Cardiac muscle cell (in vitro differentiated cells and primary cell): Measurements from ENCODE around the gene PHC2. TPM values are rescaled to one million over a fixed set of nuclear protein-coding genes. Genes with fewer than 3 reads are reported as not detected.

Experiments
- DNase-seq, 2 donors: peaks; one replicate each; pipeline versions ENCODE4 v3.0.0 to v3.0.0-alpha.2; 2010 to 2017; ENCODE audit warnings: low read depth in 1 of 2, low spot score in 1 of 2
- H3K27ac ChIP-seq: fragments of 200-600 bp; sonication (generic); 2 replicates; pipeline ENCODE4 v1.5.1; 2016
- H3K27me3 ChIP-seq: fragments of 200-600 bp; sonication (generic); 2 replicates; pipeline ENCODE4 v1.6.0; 2016; ENCODE audit warnings: control low read depth
- H3K36me3 ChIP-seq: fragments of 200-600 bp; sonication (generic); 2 replicates; pipeline ENCODE4 v1.5.1; 2016; ENCODE audit warnings: control low read depth
- H3K4me1 ChIP-seq: fragments of 200-600 bp; sonication (generic); 2 replicates; pipeline ENCODE4 v1.8.1; 2017; ENCODE audit warnings: low read depth, mild to moderate bottlenecking, mixed run types
- H3K4me3 ChIP-seq: fragments of 200-600 bp; sonication (generic); 2 replicates; pipeline ENCODE4 v1.5.1; 2016; ENCODE audit warnings: mild to moderate bottlenecking
- H3K9me3 ChIP-seq: fragments of 200-600 bp; sonication (generic); 2 replicates; pipeline ENCODE4 v1.5.1; 2017; ENCODE audit warnings: low read depth, mild to moderate bottlenecking, control low read depth
- polyA plus RNA-seq: library from polyadenylated mRNA; unstranded; fragments of >200 nt; fragmentation: Nextera tagmentation; extraction: Ambion mirVana; gene quantifications from 2 replicates; pipeline ENCODE4 v1.2.1, GENCODE V29; 2016
- total RNA-seq: library from RNA; depleted of rRNA; stranded (reverse); fragments of >200 nt; gene quantifications from 2 replicates; pipeline ENCODE4 v1.2.3, GENCODE V29; 2016
- TF ChIP-seq, protein P1 (sequence below): IDR thresholded peaks from 2 replicates; pipeline ENCODE4 v1.5.1; 2012; ENCODE audit warnings: low read depth, mild to moderate bottlenecking, low read length

The PHC2 gene
- total and polyA plus RNA-seq, 2 experiments from 2014 or later, result 81.8 to 86.0 TPM

DNA sequence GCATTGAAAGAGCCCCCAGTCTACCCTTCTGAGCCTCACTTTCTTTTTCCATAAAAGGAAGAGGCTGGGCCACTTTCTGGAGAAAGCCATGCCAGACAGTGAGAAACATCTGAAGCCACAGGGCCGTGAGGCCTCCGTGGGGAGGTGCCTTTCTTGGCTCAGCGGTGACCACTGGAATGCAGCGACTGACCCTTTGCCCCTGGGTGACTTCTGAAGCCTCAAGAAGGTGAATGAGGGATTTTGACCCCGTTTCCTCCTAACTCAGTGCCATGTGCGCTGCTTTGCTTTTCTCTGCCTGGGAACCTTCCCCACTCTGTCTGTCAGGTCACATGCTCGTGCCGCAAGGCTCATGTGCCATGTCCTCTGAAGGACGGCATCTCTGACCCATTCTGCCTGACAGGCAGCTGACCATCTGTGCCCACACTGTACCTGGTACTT lies 65.3 kb downstream of the PHC2 start:
- Histone ChIP-seq H3K36me3 (no peaks in the 10 kb centered on the region), H3K27ac (peak overlapping the region; percentile 94), H3K4me1 (peaks cover 58% of the 10 kb centered on the region), H3K27me3 (no peaks in the 10 kb centered on the region), H3K9me3 (no peaks in the 10 kb centered on the region), H3K4me3 (no peak overlapping the region)
- TF ChIP-seq, protein P1, sequence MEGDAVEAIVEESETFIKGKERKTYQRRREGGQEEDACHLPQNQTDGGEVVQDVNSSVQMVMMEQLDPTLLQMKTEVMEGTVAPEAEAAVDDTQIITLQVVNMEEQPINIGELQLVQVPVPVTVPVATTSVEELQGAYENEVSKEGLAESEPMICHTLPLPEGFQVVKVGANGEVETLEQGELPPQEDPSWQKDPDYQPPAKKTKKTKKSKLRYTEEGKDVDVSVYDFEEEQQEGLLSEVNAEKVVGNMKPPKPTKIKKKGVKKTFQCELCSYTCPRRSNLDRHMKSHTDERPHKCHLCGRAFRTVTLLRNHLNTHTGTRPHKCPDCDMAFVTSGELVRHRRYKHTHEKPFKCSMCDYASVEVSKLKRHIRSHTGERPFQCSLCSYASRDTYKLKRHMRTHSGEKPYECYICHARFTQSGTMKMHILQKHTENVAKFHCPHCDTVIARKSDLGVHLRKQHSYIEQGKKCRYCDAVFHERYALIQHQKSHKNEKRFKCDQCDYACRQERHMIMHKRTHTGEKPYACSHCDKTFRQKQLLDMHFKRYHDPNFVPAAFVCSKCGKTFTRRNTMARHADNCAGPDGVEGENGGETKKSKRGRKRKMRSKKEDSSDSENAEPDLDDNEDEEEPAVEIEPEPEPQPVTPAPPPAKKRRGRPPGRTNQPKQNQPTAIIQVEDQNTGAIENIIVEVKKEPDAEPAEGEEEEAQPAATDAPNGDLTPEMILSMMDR, result no peak
- DNase-seq, result peak; percentile 67 to 84

- TF ChIP-seq, protein P1, result no peak
These were observed 66.4 kb downstream of the PHC2 start for GRCh38 chr1:33364565-33364918.

GRCh38 chr1:33363470-33363861 lies 67.4 kb downstream of the PHC2 start:
- H3K4me1 ChIP-seq, result peaks cover 72% of the 10 kb centered on the region
- DNase-seq, result peak in 1 of 2 donors; percentile 22
- peak overlapping the region; percentile 3 for H3K4me3 ChIP-seq
- no peaks in the 10 kb centered on the region for H3K36me3 ChIP-seq
- H3K9me3 ChIP-seq, result no peaks in the 10 kb centered on the region
- H3K27me3 ChIP-seq, result no peaks in the 10 kb centered on the region
- TF ChIP-seq, protein P1, result no peak
- H3K27ac ChIP-seq, result peak overlapping the region; percentile 94

More at GRCh38 chr1:33364565-33364918, 66.4 kb downstream of the PHC2 start:
- Histone ChIP-seq H3K4me3 (no peak overlapping the region), H3K4me1 (peaks cover 65% of the 10 kb centered on the region), H3K27ac (peak overlapping the region; percentile 94), H3K9me3 (no peaks in the 10 kb centered on the region), H3K27me3 (no peaks in the 10 kb centered on the region), H3K36me3 (no peaks in the 10 kb centered on the region)
- peak in 1 of 2 donors; percentile 38 for DNase-seq

DNA sequence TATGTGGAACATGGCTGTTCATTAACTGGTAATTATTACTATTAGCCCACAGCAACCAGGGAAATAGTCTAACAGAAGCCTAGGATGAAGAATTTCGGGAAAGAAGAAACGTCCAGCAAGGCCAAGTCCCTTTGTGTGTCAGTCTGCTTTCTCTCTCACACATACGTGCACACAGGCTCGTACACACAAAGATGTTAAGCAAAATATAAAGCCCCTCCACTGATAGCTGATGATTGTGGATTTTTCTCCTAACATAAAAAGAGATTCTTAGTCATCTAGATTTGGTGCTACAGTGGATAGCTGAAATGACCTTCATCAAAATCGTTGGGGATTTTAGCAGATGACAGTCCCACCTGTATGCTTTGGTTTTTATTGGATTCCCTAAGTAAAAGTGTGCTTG lies 67.9 kb downstream of the PHC2 start:
- Histone ChIP-seq H3K9me3 (no peaks in the 10 kb centered on the region), H3K4me3 (peak overlapping the region; percentile 3)
- no peak for DNase-seq

DNA sequence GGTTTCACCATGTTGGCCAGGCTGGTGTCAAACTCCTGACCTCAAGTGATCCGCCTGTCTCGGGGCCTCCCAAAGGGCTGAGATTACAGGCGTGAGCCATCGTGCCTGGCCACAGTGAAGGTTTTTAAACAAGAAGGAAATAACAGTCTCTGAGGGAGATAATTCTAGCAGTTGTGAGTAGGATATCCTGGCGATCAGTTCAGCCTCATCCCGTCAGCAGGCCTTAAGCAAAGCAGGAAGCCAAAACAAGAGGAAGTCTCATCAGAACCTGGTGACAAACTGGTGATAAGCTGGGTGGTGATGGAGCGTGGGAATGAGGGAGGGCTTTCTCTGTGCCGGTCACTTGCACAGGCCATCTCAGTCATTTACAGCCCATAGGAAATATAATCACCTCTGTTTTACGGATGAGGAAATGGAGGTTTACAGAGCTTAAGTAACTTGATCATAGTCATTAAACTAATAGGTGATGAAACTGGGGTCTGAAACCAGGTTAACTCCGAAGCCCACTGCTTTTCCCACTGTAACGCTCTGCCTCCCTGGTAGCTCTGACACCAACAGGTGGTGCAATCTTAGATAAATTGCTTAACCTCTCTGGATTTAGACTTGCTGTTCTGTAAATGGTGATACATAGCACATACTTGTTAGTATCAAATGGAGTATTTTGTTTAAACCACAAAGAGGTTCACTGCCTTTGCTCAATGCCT lies 69.2 kb downstream of the PHC2 start:
- H3K27ac ChIP-seq, result peak overlapping the region; percentile 94
- peaks cover 81% of the 10 kb centered on the region for H3K4me1 ChIP-seq
- TF ChIP-seq, protein P1, result no peak

More for the DNA sequence above, 67.9 kb downstream of the PHC2 start:
- TF ChIP-seq, protein P1, result no peak
- Histone ChIP-seq H3K36me3 (no peaks in the 10 kb centered on the region), H3K27me3 (no peaks in the 10 kb centered on the region), H3K27ac (peak overlapping the region; percentile 94), H3K4me1 (peaks cover 76% of the 10 kb centered on the region)

More for the DNA sequence above, 69.2 kb downstream of the PHC2 start:
- Histone ChIP-seq H3K36me3 (no peaks in the 10 kb centered on the region), H3K9me3 (no peaks in the 10 kb centered on the region), H3K4me3 (no peak overlapping the region), H3K27me3 (no peaks in the 10 kb centered on the region)
- peak in 1 of 2 donors; percentile 82 for DNase-seq
